ENCODE measurements around the gene NR4A1.

The NR4A1 gene

DNA sequence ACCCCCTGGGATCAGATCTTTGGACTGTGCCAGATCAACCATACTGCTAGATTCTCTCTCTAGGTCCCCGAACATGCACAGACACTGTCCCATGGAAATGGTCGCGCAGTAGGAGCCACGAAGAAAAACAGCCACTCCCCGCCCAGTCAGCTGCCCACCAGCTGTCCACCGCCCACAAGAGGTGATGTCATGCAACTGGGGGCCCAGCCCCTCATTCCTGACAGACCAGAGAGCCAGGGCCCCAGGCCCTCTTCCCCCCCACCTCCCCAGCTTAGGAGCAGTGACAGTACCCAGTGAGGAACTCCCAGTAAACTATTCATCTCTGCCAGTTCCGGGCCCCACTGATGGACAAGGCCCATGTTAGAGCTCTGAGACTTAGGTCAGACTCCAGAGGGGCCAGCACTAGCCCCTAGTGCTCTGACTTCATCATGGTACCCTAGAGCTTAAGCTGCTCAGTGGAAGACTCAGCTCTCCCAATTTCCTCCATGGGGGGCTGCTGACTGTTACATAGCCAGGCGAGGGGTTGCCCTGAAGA lies 48.2 kb upstream of the NR4A1 start:
- CTCF ChIA-PET, result interaction anchor here (0.6 to 9.6 kb wide), 20 partner anchors 11 to 585 kb away, joined by 3 to 291 read pairs (median 7); no protein-coding TSS in a partner anchor

More for the DNA sequence above, 48.2 kb upstream of the NR4A1 start:
- no peak overlapping the region for H3K4me3 ChIP-seq (ENCODE audit: low read depth, low read length)
- H3K4me1 ChIP-seq (ENCODE audit: control insufficient read depth, insufficient read depth, low read length), result peaks cover 2% of the 10 kb centered on the region; the same call in 1 of the 2 replicates
- TF ChIP-seq ZFP69B (tag by site-specific recombination; IDR thresholded peaks at IDR 0.05), result peak; percentile 52; the same call in 1 of the 2 replicates
- TF ChIP-seq ZNF548 (tag by site-specific recombination; IDR thresholded peaks at IDR 0.05), result no peak
- TF ChIP-seq, protein P1, sequence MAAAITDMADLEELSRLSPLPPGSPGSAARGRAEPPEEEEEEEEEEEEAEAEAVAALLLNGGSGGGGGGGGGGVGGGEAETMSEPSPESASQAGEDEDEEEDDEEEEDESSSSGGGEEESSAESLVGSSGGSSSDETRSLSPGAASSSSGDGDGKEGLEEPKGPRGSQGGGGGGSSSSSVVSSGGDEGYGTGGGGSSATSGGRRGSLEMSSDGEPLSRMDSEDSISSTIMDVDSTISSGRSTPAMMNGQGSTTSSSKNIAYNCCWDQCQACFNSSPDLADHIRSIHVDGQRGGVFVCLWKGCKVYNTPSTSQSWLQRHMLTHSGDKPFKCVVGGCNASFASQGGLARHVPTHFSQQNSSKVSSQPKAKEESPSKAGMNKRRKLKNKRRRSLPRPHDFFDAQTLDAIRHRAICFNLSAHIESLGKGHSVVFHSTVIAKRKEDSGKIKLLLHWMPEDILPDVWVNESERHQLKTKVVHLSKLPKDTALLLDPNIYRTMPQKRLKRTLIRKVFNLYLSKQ (tag by site-specific recombination; IDR thresholded peaks at IDR 0.05; ENCODE audit: borderline replicate concordance), result no peak
- TF ChIP-seq ZNF202 (tag by site-specific recombination; IDR thresholded peaks at IDR 0.05; ENCODE audit: borderline replicate concordance), result no peak
- no peak for TF ChIP-seq ZNF658 (tag by site-specific recombination; IDR thresholded peaks at IDR 0.05)
- TF ChIP-seq, protein P2, sequence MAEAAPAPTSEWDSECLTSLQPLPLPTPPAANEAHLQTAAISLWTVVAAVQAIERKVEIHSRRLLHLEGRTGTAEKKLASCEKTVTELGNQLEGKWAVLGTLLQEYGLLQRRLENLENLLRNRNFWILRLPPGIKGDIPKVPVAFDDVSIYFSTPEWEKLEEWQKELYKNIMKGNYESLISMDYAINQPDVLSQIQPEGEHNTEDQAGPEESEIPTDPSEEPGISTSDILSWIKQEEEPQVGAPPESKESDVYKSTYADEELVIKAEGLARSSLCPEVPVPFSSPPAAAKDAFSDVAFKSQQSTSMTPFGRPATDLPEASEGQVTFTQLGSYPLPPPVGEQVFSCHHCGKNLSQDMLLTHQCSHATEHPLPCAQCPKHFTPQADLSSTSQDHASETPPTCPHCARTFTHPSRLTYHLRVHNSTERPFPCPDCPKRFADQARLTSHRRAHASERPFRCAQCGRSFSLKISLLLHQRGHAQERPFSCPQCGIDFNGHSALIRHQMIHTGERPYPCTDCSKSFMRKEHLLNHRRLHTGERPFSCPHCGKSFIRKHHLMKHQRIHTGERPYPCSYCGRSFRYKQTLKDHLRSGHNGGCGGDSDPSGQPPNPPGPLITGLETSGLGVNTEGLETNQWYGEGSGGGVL (tag by site-specific recombination; IDR thresholded peaks at IDR 0.05), result no peak
- peak; percentile 20; the same call in 1 of the 2 replicates for TF ChIP-seq EGR2 (tag by site-specific recombination; IDR thresholded peaks at IDR 0.05; ENCODE audit: low read depth)
- no peak for TF ChIP-seq ZNF768 (tag by site-specific recombination; IDR thresholded peaks at IDR 0.05)
- TF ChIP-seq, protein P3, sequence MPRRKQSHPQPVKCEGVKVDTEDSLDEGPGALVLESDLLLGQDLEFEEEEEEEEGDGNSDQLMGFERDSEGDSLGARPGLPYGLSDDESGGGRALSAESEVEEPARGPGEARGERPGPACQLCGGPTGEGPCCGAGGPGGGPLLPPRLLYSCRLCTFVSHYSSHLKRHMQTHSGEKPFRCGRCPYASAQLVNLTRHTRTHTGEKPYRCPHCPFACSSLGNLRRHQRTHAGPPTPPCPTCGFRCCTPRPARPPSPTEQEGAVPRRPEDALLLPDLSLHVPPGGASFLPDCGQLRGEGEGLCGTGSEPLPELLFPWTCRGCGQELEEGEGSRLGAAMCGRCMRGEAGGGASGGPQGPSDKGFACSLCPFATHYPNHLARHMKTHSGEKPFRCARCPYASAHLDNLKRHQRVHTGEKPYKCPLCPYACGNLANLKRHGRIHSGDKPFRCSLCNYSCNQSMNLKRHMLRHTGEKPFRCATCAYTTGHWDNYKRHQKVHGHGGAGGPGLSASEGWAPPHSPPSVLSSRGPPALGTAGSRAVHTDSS (tag by site-specific recombination; IDR thresholded peaks at IDR 0.05), result no peak
- TF ChIP-seq ZNF302 (tag by site-specific recombination; IDR thresholded peaks at IDR 0.05; ENCODE audit: low read depth), result no peak
- no peak for TF ChIP-seq ZNF670 (tag by site-specific recombination; IDR thresholded peaks at IDR 0.05; ENCODE audit: low read depth)
- no peak for TF ChIP-seq ZIC2 (tag by site-specific recombination; IDR thresholded peaks at IDR 0.05)
- TF ChIP-seq ZNF138 (tag by site-specific recombination; IDR thresholded peaks at IDR 0.05; ENCODE audit: borderline replicate concordance), result no peak
- peak; percentile 64 for TF ChIP-seq ZFHX2 (tag by site-specific recombination; conservative IDR thresholded peaks at IDR 0.05)
- TF ChIP-seq, protein P4, sequence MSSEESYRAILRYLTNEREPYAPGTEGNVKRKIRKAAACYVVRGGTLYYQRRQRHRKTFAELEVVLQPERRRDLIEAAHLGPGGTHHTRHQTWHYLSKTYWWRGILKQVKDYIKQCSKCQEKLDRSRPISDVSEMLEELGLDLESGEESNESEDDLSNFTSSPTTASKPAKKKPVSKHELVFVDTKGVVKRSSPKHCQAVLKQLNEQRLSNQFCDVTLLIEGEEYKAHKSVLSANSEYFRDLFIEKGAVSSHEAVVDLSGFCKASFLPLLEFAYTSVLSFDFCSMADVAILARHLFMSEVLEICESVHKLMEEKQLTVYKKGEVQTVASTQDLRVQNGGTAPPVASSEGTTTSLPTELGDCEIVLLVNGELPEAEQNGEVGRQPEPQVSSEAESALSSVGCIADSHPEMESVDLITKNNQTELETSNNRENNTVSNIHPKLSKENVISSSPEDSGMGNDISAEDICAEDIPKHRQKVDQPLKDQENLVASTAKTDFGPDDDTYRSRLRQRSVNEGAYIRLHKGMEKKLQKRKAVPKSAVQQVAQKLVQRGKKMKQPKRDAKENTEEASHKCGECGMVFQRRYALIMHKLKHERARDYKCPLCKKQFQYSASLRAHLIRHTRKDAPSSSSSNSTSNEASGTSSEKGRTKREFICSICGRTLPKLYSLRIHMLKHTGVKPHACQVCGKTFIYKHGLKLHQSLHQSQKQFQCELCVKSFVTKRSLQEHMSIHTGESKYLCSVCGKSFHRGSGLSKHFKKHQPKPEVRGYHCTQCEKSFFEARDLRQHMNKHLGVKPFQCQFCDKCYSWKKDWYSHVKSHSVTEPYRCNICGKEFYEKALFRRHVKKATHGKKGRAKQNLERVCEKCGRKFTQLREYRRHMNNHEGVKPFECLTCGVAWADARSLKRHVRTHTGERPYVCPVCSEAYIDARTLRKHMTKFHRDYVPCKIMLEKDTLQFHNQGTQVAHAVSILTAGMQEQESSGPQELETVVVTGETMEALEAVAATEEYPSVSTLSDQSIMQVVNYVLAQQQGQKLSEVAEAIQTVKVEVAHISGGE (tag by site-specific recombination; conservative IDR thresholded peaks at IDR 0.05; ENCODE audit: low read depth), result no peak
- TF ChIP-seq ZNF596 (tag by site-specific recombination; IDR thresholded peaks at IDR 0.05), result no peak
- no peak for TF ChIP-seq ZNF558 (tag by site-specific recombination; IDR thresholded peaks at IDR 0.05)
- TF ChIP-seq, protein P5, sequence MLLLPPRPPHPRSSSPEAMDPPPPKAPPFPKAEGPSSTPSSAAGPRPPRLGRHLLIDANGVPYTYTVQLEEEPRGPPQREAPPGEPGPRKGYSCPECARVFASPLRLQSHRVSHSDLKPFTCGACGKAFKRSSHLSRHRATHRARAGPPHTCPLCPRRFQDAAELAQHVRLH (tag by site-specific recombination; IDR thresholded peaks at IDR 0.05), result no peak
- no peak for TF ChIP-seq ZNF155 (tag by site-specific recombination; IDR thresholded peaks at IDR 0.05)
- TF ChIP-seq TRIM28 (IDR thresholded peaks at IDR 0.05; ENCODE audit: borderline replicate concordance, low read length), result no peak
- TF ChIP-seq, protein P6, sequence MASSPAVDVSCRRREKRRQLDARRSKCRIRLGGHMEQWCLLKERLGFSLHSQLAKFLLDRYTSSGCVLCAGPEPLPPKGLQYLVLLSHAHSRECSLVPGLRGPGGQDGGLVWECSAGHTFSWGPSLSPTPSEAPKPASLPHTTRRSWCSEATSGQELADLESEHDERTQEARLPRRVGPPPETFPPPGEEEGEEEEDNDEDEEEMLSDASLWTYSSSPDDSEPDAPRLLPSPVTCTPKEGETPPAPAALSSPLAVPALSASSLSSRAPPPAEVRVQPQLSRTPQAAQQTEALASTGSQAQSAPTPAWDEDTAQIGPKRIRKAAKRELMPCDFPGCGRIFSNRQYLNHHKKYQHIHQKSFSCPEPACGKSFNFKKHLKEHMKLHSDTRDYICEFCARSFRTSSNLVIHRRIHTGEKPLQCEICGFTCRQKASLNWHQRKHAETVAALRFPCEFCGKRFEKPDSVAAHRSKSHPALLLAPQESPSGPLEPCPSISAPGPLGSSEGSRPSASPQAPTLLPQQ (tag by site-specific recombination; IDR thresholded peaks at IDR 0.05), result peak; percentile 53
- no peak for TF ChIP-seq ZNF146 (tag by site-specific recombination; IDR thresholded peaks at IDR 0.05)
- TF ChIP-seq, protein P7, sequence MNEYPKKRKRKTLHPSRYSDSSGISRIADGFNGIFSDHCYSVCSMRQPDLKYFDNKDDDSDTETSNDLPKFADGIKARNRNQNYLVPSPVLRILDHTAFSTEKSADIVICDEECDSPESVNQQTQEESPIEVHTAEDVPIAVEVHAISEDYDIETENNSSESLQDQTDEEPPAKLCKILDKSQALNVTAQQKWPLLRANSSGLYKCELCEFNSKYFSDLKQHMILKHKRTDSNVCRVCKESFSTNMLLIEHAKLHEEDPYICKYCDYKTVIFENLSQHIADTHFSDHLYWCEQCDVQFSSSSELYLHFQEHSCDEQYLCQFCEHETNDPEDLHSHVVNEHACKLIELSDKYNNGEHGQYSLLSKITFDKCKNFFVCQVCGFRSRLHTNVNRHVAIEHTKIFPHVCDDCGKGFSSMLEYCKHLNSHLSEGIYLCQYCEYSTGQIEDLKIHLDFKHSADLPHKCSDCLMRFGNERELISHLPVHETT (tag by site-specific recombination; IDR thresholded peaks at IDR 0.05), result no peak
- POLR2A ChIA-PET, result interaction anchor here (0.8 to 2.0 kb wide), 3 partner anchors 17 to 22 kb away, joined by 4 to 11 read pairs (median 5); no protein-coding TSS in a partner anchor
- H3K36me3 ChIP-seq (ENCODE audit: control insufficient read depth in 2 of 2, insufficient read depth in 1 of 2, low read length in 2 of 2), result peaks cover 0 to 28% of the 10 kb centered on the region in 2 experiments; a peak in 2 of 3 replicates
- H3K27ac ChIP-seq (ENCODE audit: extremely low read depth, low read depth, low read length), result no peak overlapping the region
- H3K9me3 ChIP-seq (ENCODE audit: control insufficient read depth, insufficient read depth, low read depth, low read length), result no peaks in the 10 kb centered on the region
